Keratinocyte (primary cell): ENCODE data around the gene TM4SF5. TPM values are rescaled to one million over a fixed set of nuclear protein-coding genes. Genes with fewer than 3 reads are reported as not detected.

Experiments used
- polyA plus RNA-seq, 5 experiments: library from polyadenylated mRNA; depleted of rRNA in 3 of 5; stranded (reverse) in 3 of 5; stranded (forward) in 1 of 5; unstranded in 1 of 5; fragments of >200 nt; gene quantifications; 1 replicate in 1 of 5; 2 replicates in 3 of 5; 3 replicates in 1 of 5; pipeline versions ENCODE4 v1.2.1 to v1.2.3, GENCODE V29; 2011 to 2012; ENCODE audit warnings: missing spikeins in 2 of 5, low read depth in 1 of 5, low replicate concordance in 1 of 5

TM4SF5 gene
- polyA plus RNA-seq, 1 donor (not counting 4 experiments of a cell fraction or from before 2014, with no cell fraction given) = not detected

Other genes starting within 250 kb of the TM4SF5 start
- gene MYBBP1A, start 216.5 kb upstream of the TM4SF5 start, polyA plus RNA-seq = 20.0 to 39.8 TPM (median 20.5 TPM) in 3 replicates
- 0.69 to 1.4 TPM (median 0.93 TPM) in 3 replicates for gene GGT6, start 211.3 kb upstream of the TM4SF5 start, polyA plus RNA-seq
- not detected in 3 replicates for gene SMTNL2, start 187.4 kb upstream of the TM4SF5 start, polyA plus RNA-seq
- 0.02 to 0.04 TPM (median 0.04 TPM) in 3 replicates for gene ALOX15, start 130.2 kb upstream of the TM4SF5 start, polyA plus RNA-seq
- gene PELP1, start 67.7 kb upstream of the TM4SF5 start, polyA plus RNA-seq = 5.7 to 19.7 TPM (median 8.9 TPM) in 3 replicates
- 7.5 to 12.8 TPM (median 11.5 TPM) in 3 replicates for gene ARRB2, start 61.3 kb upstream of the TM4SF5 start, polyA plus RNA-seq
- 36.9 to 41.5 TPM (median 39.6 TPM) in 3 replicates for gene MED11, start 40.5 kb upstream of the TM4SF5 start, polyA plus RNA-seq
- gene ZMYND15, start 32.1 kb upstream of the TM4SF5 start, polyA plus RNA-seq = 0.14 to 0.31 TPM (median 0.25 TPM) in 3 replicates
- gene CXCL16, start 32.0 kb upstream of the TM4SF5 start, polyA plus RNA-seq = 12.8 to 15.8 TPM (median 15.7 TPM) in 3 replicates
- 0.14 to 0.42 TPM in 2 of 3 replicates, not detected in the other for gene VMO1, start 14.5 kb downstream of the TM4SF5 start, polyA plus RNA-seq
- gene GLTPD2, start 17.1 kb downstream of the TM4SF5 start, polyA plus RNA-seq = not detected in 3 replicates
- 191 to 245 TPM (median 225 TPM) in 3 replicates for gene PSMB6, start 24.3 kb downstream of the TM4SF5 start, polyA plus RNA-seq
- 27.9 to 48.6 TPM (median 33.3 TPM) in 3 replicates for gene PLD2, start 35.3 kb downstream of the TM4SF5 start, polyA plus RNA-seq
- 82.8 to 101 TPM (median 93.7 TPM) in 3 replicates for gene MINK1, start 61.5 kb downstream of the TM4SF5 start, polyA plus RNA-seq
- gene C17orf107, start 127.7 kb downstream of the TM4SF5 start, polyA plus RNA-seq = 0.31 to 0.68 TPM (median 0.33 TPM) in 3 replicates
- 0.02 to 0.04 TPM in 2 of 3 replicates, not detected in the other for gene CHRNE, start 131.2 kb downstream of the TM4SF5 start, polyA plus RNA-seq
- not detected in 3 replicates for gene GP1BA, start 160.4 kb downstream of the TM4SF5 start, polyA plus RNA-seq
- gene SLC25A11, start 168.2 kb downstream of the TM4SF5 start, polyA plus RNA-seq = 28.3 to 43.6 TPM (median 33.8 TPM) in 3 replicates
- 101 to 129 TPM (median 118 TPM) in 3 replicates for gene RNF167, start 168.4 kb downstream of the TM4SF5 start, polyA plus RNA-seq
- 1,029 to 1,579 TPM (median 1,435 TPM) in 3 replicates for gene PFN1, start 176.6 kb downstream of the TM4SF5 start, polyA plus RNA-seq
- gene ENO3, start 179.2 kb downstream of the TM4SF5 start, polyA plus RNA-seq = 1.8 to 3.1 TPM (median 2.4 TPM) in 3 replicates
- gene SPAG7, start 195.9 kb downstream of the TM4SF5 start, polyA plus RNA-seq = 65.6 to 73.7 TPM (median 65.7 TPM) in 3 replicates
- gene CAMTA2, start 215.8 kb downstream of the TM4SF5 start, polyA plus RNA-seq = 8.5 to 14.3 TPM (median 10.4 TPM) in 3 replicates
- gene INCA1, start 225.6 kb downstream of the TM4SF5 start, polyA plus RNA-seq = 0.21 to 0.39 TPM (median 0.26 TPM) in 3 replicates
- 85.3 to 93.7 TPM (median 91.1 TPM) in 3 replicates for gene KIF1C, start 226.1 kb downstream of the TM4SF5 start, polyA plus RNA-seq